SH-SY5Y (cell line): Measurements from ENCODE around the gene CASP10.

Experiments
- GATA2 ChIP-seq: IDR thresholded peaks from 2 replicates; pipeline ENCODE4 v1.6.1; 2011; ENCODE audit warnings: mild to moderate bottlenecking, low read depth, low read length
- GATA3 ChIP-seq: IDR thresholded peaks from 2 replicates; pipeline ENCODE4 v1.6.1; 2011; ENCODE audit warnings: low read depth, mild to moderate bottlenecking, low read length, moderate library complexity

DNA sequence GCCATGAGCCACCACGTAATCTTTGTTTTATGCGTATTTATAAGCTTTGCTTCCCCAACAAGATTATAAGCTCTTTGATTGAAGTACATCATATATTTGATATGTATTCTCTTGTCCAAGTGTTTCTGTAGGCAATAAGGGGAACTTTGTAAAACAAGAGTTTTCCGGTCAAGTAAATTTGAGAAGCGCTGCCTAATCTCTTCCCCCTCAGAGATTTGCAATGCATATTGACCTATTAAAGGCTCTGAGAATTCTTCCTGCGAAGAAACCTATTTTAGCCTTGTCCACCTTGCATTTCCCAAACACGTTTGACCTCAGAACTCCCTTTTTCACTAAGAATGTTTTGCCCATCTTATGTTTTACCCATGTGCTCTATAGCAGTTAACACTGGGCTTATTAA is 26.9 kb upstream of the CASP10 start:
- TF ChIP-seq GATA2 = no peak
- TF ChIP-seq GATA3 = no peak
